Pancreas (tissue), 10 donors: ENCODE data around the gene ALG5. TPM values are rescaled to one million over a fixed set of nuclear protein-coding genes. Genes with fewer than 3 reads are reported as not detected.

Source experiments
- ATAC-seq, 4 donors: fragments of 200-7000 bp; cut with Tn5 transposase; one replicate each; pipeline versions ENCODE4 v1.8.0 to v1.9.1; 2020; ENCODE audit warnings: mild to moderate bottlenecking in 4 of 4, moderate library complexity in 4 of 4
- DNase-seq, 6 donors: peaks; one replicate each; pipeline ENCODE4 v3.0.0-alpha.2; 2020
- FAIRE-seq: peaks from 2 replicates; lab custom pipeline; 2012; peaks lifted over from hg19 to GRCh38; lab: Jason Lieb, UNC
- H3K27ac ChIP-seq, 4 donors: fragments of 200-600 bp; sonication (generic); 1 replicate in 3 of 4; 2 replicates in 1 of 4; pipeline versions ENCODE4 v1.5.0 to v1.8.0; 2020
- H3K27me3 ChIP-seq, 4 donors: fragments of 200-600 bp; one replicate each; pipeline ENCODE4 v1.8.0; 2021
- H3K36me3 ChIP-seq, 3 donors: fragments of 200-600 bp; sonication (generic) in 1 of 3; one replicate each; pipeline versions ENCODE4 v1.5.0 to v1.8.0; 2020 to 2021
- H3K4me1 ChIP-seq, 3 donors: fragments of 200-600 bp; one replicate each; pipeline ENCODE4 v1.8.0; 2021
- H3K4me3 ChIP-seq, 4 donors: fragments of 200-600 bp; sonication (generic) in 2 of 4; one replicate each; pipeline versions ENCODE4 v1.5.0 to v1.8.0; 2020 to 2021
- H3K9me3 ChIP-seq, 4 donors: fragments of 200-600 bp; one replicate each; pipeline ENCODE4 v1.8.0; 2021
- CTCF ChIP-seq, 4 donors: fragments of 200-600 bp; sonication (generic) in 3 of 4; IDR thresholded peaks; one replicate each; pipeline versions ENCODE4 v1.5.0 to v1.8.0; 2021; ENCODE audit warnings: antibody characterized with exemption in 4 of 4
- WGBS, 2 donors: extraction: QIAGEN DNeasy Blood & Tissue Kit; methylation state at CpG; one replicate each; pipeline ENCODE4 v1.1.7; 2013; 5-methylcytosine and 5-hydroxymethylcytosine counted together
- intact Hi-C, 3 donors: fragments of 100-400 bp; cut with DNase I; formaldehyde crosslinking; loops; one replicate each; pipeline versions ENCODE4 v1.11.1 to v1.14.2; 2022
- polyA plus RNA-seq, 2 donors: library from polyadenylated mRNA; stranded (reverse); fragments of 200-250 nt; gene quantifications; one replicate each; pipeline ENCODE4 v1.2.3, GENCODE V29; 2013
- total RNA-seq, 6 donors: library from RNA; stranded (reverse); fragmentation: NEBNext Ultra II Directional in 4 of 6; extraction: Animal tissue kit (Norgen Biotek cat#: 25700) in 4 of 6; gene quantifications; one replicate each; pipeline versions ENCODE4 v1.2.1 to v1.2.4, GENCODE V29; 2021 to 2023
- donor health status: healthy with polysubstance abuse.
- donor health status: DM: no; HTN: no; CAD: no; lungs with moderate emphysema.
- donor health status: DM: no; HTN: no; CAD: no.
- donor health status: control.
- donor health status: control.
- donor health status: Bipolar disorder and iron deficiency.
- donor health status: DM: yes; HTN: yes; CAD: no.
- donor health status: DM: no; HTN: no; CAD: no.
- donor health status: DM: no; HTN: no; CAD: no.
- donor health status: DM: yes; HTN: yes; CAD: no.

ALG5 gene
- total and polyA plus RNA-seq, 8 donors, result 30.9 to 62.6 (median 40.8) TPM

DNA sequence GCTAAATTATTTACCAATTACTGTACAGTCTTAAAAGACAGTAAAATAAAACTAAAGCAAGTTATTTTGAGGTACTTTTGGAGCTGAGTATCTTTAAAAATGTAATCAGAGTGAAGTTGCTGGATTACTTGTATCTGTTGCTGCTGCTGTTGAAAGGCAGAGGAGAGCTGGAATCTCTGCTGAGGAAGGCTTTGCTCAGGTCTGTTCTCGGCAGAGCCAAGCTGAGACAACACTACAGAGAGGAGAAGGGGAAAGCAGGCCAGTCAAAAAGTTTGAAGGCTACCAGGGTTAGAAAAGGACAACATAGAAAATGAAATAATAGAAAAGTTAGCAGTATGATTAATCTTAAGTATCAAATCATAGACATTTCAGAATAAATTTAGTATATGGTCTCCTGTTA, 11.3 kb upstream of the ALG5 start:
- no peak overlapping the region for H3K4me3 ChIP-seq
- intact Hi-C loops, result no loop called here
- TF ChIP-seq CTCF (IDR thresholded peaks at IDR 0.05), result no peak
- WGBS, 2 donors, result 91 to 95% methylated on average over 1 of the region's 1 CpG
- no peaks in the 10 kb centered on the region for H3K4me1 ChIP-seq
- H3K9me3 ChIP-seq, result no peaks in the 10 kb centered on the region
- no peak for DNase-seq
- no peak overlapping the region for H3K27ac ChIP-seq
- H3K27me3 ChIP-seq, result no peaks in the 10 kb centered on the region
- ATAC-seq, result no peak
- peaks cover 0 to 59% (median 29%) of the 10 kb centered on the region in 3 donors for H3K36me3 ChIP-seq
- FAIRE-seq, result no peak

- WGBS, 2 donors, result 79 to 85% methylated on average over 5 of the region's 5 CpGs
- Histone ChIP-seq H3K27me3 (no peaks in the 10 kb centered on the region), H3K27ac (no peak overlapping the region), H3K4me3 (no peak overlapping the region), H3K9me3 (no peaks in the 10 kb centered on the region), H3K4me1 (no peaks in the 10 kb centered on the region), H3K36me3 (peaks cover 0 to 55% (median 29%) of the 10 kb centered on the region in 3 donors)
- no peak for TF ChIP-seq CTCF (IDR thresholded peaks at IDR 0.05)
- FAIRE-seq, result no peak
- DNase-seq, result no peak
- intact Hi-C loops, result no loop called here
- ATAC-seq, result no peak
These were observed 10.6 kb upstream of the ALG5 start for GRCh38 chr13:37009692-37010091.

GRCh38 chr13:37001921-37002250, 2.7 kb upstream of the ALG5 start:
- DNase-seq (no peak), ATAC-seq (no peak), FAIRE-seq (no peak)
- TF ChIP-seq CTCF (IDR thresholded peaks at IDR 0.05), result no peak
- Histone ChIP-seq H3K4me1 (peaks cover 5 to 25% (median 19%) of the 10 kb centered on the region in 3 donors), H3K4me3 (peak overlapping the region in 2 of 4 donors; percentile 84 to 91), H3K9me3 (no peaks in the 10 kb centered on the region), H3K27ac (no peak overlapping the region), H3K27me3 (no peaks in the 10 kb centered on the region), H3K36me3 (peaks cover 0 to 23% (median 9%) of the 10 kb centered on the region in 3 donors)
- WGBS, 2 donors, result 10 to 11% methylated on average over 3 of the region's 3 CpGs
- intact Hi-C loops, result no loop called here

- FAIRE-seq (no peak), ATAC-seq (peak in 1 of 4 donors; percentile 5), DNase-seq (peak; percentile 13 to 69 (median 40))
- Histone ChIP-seq H3K36me3 (peaks cover 0 to 21% (median 7%) of the 10 kb centered on the region in 3 donors), H3K9me3 (no peaks in the 10 kb centered on the region), H3K27ac (peak overlapping the region; percentile 95 to 98 (median 96)), H3K27me3 (no peaks in the 10 kb centered on the region), H3K4me3 (peak overlapping the region; percentile 68 to 92 (median 88)), H3K4me1 (peaks cover 5 to 31% (median 19%) of the 10 kb centered on the region in 3 donors)
- WGBS, 2 donors, result 0 to 1% methylated on average over 21 of the region's 21 CpGs
- no peak for TF ChIP-seq CTCF (IDR thresholded peaks at IDR 0.05)
- intact Hi-C loops, result no loop called here
These were observed 507 bp downstream of the ALG5 start for GRCh38 chr13:36998624-36999041.

DNA sequence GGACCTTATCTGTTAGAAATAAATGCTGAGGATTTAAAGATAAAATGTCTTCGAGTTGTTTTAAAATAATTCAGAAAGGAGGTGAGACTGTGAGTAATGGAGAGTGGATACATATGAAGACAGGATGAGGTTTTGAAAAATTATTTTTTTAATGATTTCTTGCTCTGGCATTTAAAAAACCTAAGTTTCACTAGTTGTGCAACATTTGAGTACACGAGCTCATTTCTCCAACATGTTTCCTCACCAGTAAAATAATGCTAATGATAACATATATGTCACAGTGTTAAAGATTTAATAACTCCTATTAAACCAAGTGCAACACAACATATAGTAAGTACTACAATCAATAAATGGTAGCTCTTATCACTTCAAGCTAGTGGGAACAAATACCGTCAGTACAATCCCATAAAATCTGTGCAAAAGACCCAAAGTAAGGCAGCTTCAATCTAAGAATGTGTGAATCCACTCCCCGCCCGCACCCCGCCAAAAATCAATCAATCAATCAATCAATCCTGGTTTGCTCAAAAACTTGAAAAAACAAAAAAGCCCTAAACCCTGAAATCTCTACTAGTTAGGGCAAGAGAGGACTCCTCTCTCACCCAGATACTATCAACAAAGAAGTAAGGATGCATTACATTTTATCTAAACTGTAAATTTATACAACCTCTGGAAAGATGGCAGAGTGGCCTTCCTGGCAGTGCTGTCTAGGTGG, 1.3 kb downstream of the ALG5 start:
- 15 to 21% methylated on average over 6 of the region's 6 CpGs for WGBS, 2 donors
- no peak for TF ChIP-seq CTCF (IDR thresholded peaks at IDR 0.05)
- H3K9me3 ChIP-seq, result no peaks in the 10 kb centered on the region
- no peak for ATAC-seq
- peak overlapping the region; percentile 68 to 92 (median 88) for H3K4me3 ChIP-seq
- H3K36me3 ChIP-seq, result peaks cover 0 to 22% (median 6%) of the 10 kb centered on the region in 3 donors
- FAIRE-seq, result no peak
- peak overlapping the region in 1 of 4 donors; percentile 96 for H3K27ac ChIP-seq
- intact Hi-C loops, result no loop called here
- H3K27me3 ChIP-seq, result no peaks in the 10 kb centered on the region
- peaks cover 5 to 31% (median 16%) of the 10 kb centered on the region in 3 donors for H3K4me1 ChIP-seq
- DNase-seq, result no peak
